PC-9 (cell line): ENCODE data around the gene MGRN1. TPM values are rescaled to one million over a fixed set of nuclear protein-coding genes. Genes with fewer than 3 reads are reported as not detected.

Experiments used
- BruUV-seq: library from RNA; stranded (reverse); fragments of 400-500 nt; replicated peaks from 2 replicates; lab custom pipeline; 2021; lab: Mats Ljungman, UMichigan
- CTCF ChIA-PET: fragments of 300-600 bp; sonication (Branson Sonifier 250); formaldehyde crosslinking; loops from one replicate; lab custom pipeline; 2022; ENCODE audit warnings: antibody characterized with exemption; lab: Charles Lee
- POLR2A ChIA-PET: fragments of 300-600 bp; sonication (Branson Sonifier 250); formaldehyde crosslinking; loops from one replicate; lab custom pipeline; 2022; ENCODE audit warnings: antibody characterized with exemption; ENCODE audit not compliant: unreplicated experiment; lab: Charles Lee
- DNase-seq, 2 experiments: peaks; one replicate each; pipeline versions ENCODE4 v3.0.0 to v3.0.0-alpha.2; 2015 to 2022; ENCODE audit warnings: mixed read lengths in 1 of 2
- H2AFZ ChIP-seq: fragments of 200-600 bp; sonication (generic); 2 replicates; pipeline ENCODE4 v1.8.1; 2017; ENCODE audit warnings: antibody characterized with exemption
- H3F3A ChIP-seq: fragments of 200-600 bp; sonication (generic); 2 replicates; pipeline ENCODE4 v1.8.1; 2017; ENCODE audit warnings: antibody characterized with exemption, mild to moderate bottlenecking, low read depth; ENCODE audit not compliant: insufficient read depth
- H3K27ac ChIP-seq: fragments of 200-600 bp; sonication (generic); 2 replicates; pipeline ENCODE4 v1.6.1; 2016; ENCODE audit warnings: mixed run types
- H3K27me3 ChIP-seq: fragments of 200-600 bp; sonication (generic); 2 replicates; pipeline ENCODE4 v1.6.1; 2016; ENCODE audit warnings: low read depth, mixed run types; ENCODE audit not compliant: insufficient read depth
- H3K36me3 ChIP-seq: fragments of 200-600 bp; sonication (generic); 2 replicates; pipeline ENCODE4 v1.6.1; 2016; ENCODE audit warnings: low read depth, mixed run types
- H3K4me1 ChIP-seq: fragments of 200-600 bp; sonication (generic); replicated peaks from 2 replicates; pipeline ENCODE4 v1.6.1; 2016; ENCODE audit warnings: mixed run types; ENCODE audit not compliant: insufficient read depth
- H3K4me2 ChIP-seq: fragments of 200-600 bp; sonication (generic); 2 replicates; pipeline ENCODE4 v1.6.1; 2017; ENCODE audit warnings: mixed run types
- H3K4me3 ChIP-seq: fragments of 200-600 bp; sonication (generic); 2 replicates; pipeline ENCODE4 v1.6.1; 2016; ENCODE audit warnings: mixed run types
- H3K79me2 ChIP-seq: fragments of 200-600 bp; sonication (generic); 2 replicates; pipeline ENCODE4 v1.6.1; 2017; ENCODE audit warnings: low read depth, mixed run types
- H3K9me2 ChIP-seq: fragments of 200-600 bp; sonication (generic); 2 replicates; pipeline ENCODE4 v1.8.1; 2017; ENCODE audit warnings: mild to moderate bottlenecking; ENCODE audit not compliant: insufficient read depth
- H3K9me3 ChIP-seq: fragments of 200-600 bp; sonication (generic); 2 replicates; pipeline ENCODE4 v1.8.1; 2016; ENCODE audit warnings: low read depth; ENCODE audit not compliant: insufficient read depth
- H4K20me1 ChIP-seq: fragments of 200-600 bp; sonication (generic); 2 replicates; pipeline ENCODE4 v1.8.1; 2017; ENCODE audit not compliant: insufficient read depth
- EZH2 ChIP-seq: fragments of 200-600 bp; sonication (generic); IDR thresholded peaks from 2 replicates; pipeline ENCODE4 v1.8.0; 2017; ENCODE audit warnings: antibody characterized with exemption, low read depth
- intact Hi-C: fragments of 100-400 bp; cut with micrococcal nuclease; formaldehyde crosslinking; loops from one replicate; pipeline ENCODE4 v1.10.0; 2022; ENCODE audit not compliant: unreplicated experiment
- total RNA-seq: library from RNA; stranded (reverse); gene quantifications from 2 replicates; pipeline ENCODE4 v1.2.3, GENCODE V29; 2021
- TF ChIP-seq, protein P1 (sequence below): fragments of 200-600 bp; sonication (generic); conservative IDR thresholded peaks from 2 replicates; pipeline ENCODE4 v1.6.1; 2017; ENCODE audit warnings: mixed run types, antibody characterized with exemption, mild to moderate bottlenecking, moderate library complexity

Gene MGRN1
- total RNA-seq, 1 experiment from 2014 or later, result 70.4 TPM

DNA sequence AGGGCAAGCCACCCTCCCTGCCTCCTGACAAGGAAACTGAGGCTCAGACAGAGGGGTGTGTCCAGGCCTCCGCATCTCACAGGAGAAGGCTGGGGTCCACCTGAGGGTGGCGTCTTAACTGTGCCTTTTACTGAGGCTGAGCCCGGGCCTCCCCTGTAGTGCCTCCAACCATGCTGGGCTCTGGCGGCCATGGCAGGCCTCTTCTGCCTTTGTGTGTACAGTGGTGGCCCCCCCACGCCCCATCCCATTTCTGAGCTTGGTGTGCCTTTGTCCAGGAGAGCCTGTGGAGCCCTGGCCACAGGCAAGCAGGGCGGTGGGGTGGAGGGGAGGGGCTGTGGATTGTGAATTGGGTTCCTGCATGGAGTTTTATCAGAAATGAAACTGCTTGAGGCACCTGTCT, 31.2 kb downstream of the MGRN1 start:
- Histone ChIP-seq H3K27ac (no peak overlapping the region), H3K4me1 (no peaks in the 10 kb centered on the region), H3K4me2 (no peak overlapping the region), H3K36me3 (no peaks in the 10 kb centered on the region), H3F3A (no peaks in the 10 kb centered on the region), H3K9me2 (no peaks in the 10 kb centered on the region), H3K27me3 (no peaks in the 10 kb centered on the region), H2AFZ (no peak overlapping the region), H4K20me1 (no peaks in the 10 kb centered on the region), H3K9me3 (no peaks in the 10 kb centered on the region), H3K79me2 (no peaks in the 10 kb centered on the region), H3K4me3 (no peak overlapping the region)
- no peak for TF ChIP-seq EZH2
- TF ChIP-seq, protein P1, sequence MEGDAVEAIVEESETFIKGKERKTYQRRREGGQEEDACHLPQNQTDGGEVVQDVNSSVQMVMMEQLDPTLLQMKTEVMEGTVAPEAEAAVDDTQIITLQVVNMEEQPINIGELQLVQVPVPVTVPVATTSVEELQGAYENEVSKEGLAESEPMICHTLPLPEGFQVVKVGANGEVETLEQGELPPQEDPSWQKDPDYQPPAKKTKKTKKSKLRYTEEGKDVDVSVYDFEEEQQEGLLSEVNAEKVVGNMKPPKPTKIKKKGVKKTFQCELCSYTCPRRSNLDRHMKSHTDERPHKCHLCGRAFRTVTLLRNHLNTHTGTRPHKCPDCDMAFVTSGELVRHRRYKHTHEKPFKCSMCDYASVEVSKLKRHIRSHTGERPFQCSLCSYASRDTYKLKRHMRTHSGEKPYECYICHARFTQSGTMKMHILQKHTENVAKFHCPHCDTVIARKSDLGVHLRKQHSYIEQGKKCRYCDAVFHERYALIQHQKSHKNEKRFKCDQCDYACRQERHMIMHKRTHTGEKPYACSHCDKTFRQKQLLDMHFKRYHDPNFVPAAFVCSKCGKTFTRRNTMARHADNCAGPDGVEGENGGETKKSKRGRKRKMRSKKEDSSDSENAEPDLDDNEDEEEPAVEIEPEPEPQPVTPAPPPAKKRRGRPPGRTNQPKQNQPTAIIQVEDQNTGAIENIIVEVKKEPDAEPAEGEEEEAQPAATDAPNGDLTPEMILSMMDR, result no peak
- BruUV-seq, result no TSS peak
- ChIA-PET POLR2A (no interaction called here), CTCF (no interaction called here)
- intact Hi-C loops, result no loop called here
- no peak for DNase-seq

DNA sequence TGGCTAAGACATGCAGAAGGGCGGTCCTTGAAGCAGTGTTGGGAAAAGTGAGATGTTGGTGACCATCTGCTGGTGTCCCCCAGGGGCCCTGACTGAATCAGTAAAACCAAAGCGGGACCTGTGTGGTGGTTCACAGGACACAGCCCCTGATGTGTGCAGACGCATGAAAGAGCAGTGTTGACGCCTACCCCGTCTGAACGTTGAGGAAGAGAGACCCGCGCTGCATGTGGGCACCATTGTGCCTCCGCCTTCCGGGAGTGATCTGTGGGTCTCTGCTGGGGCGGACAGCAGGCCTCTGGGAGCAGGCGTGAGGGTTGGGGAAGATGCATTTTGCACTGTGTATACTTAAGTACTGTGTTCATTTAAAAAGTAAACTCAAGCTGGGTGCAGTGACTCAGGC, 31.6 kb downstream of the MGRN1 start:
- no peaks in the 10 kb centered on the region for H3K27me3 ChIP-seq
- H3K4me2 ChIP-seq, result no peak overlapping the region
- ChIA-PET CTCF (no interaction called here), POLR2A (no interaction called here)
- intact Hi-C loops, result no loop called here
- no peaks in the 10 kb centered on the region for H3K36me3 ChIP-seq
- no peak overlapping the region for H3K27ac ChIP-seq
- no peak overlapping the region for H2AFZ ChIP-seq
- no peaks in the 10 kb centered on the region for H4K20me1 ChIP-seq
- no peak for TF ChIP-seq EZH2
- no peaks in the 10 kb centered on the region for H3K4me1 ChIP-seq
- no TSS peak for BruUV-seq
- no peaks in the 10 kb centered on the region for H3K9me2 ChIP-seq
- H3K9me3 ChIP-seq, result no peaks in the 10 kb centered on the region
- no peaks in the 10 kb centered on the region for H3F3A ChIP-seq
- H3K4me3 ChIP-seq, result no peak overlapping the region
- H3K79me2 ChIP-seq, result no peaks in the 10 kb centered on the region
- DNase-seq, result no peak

DNA sequence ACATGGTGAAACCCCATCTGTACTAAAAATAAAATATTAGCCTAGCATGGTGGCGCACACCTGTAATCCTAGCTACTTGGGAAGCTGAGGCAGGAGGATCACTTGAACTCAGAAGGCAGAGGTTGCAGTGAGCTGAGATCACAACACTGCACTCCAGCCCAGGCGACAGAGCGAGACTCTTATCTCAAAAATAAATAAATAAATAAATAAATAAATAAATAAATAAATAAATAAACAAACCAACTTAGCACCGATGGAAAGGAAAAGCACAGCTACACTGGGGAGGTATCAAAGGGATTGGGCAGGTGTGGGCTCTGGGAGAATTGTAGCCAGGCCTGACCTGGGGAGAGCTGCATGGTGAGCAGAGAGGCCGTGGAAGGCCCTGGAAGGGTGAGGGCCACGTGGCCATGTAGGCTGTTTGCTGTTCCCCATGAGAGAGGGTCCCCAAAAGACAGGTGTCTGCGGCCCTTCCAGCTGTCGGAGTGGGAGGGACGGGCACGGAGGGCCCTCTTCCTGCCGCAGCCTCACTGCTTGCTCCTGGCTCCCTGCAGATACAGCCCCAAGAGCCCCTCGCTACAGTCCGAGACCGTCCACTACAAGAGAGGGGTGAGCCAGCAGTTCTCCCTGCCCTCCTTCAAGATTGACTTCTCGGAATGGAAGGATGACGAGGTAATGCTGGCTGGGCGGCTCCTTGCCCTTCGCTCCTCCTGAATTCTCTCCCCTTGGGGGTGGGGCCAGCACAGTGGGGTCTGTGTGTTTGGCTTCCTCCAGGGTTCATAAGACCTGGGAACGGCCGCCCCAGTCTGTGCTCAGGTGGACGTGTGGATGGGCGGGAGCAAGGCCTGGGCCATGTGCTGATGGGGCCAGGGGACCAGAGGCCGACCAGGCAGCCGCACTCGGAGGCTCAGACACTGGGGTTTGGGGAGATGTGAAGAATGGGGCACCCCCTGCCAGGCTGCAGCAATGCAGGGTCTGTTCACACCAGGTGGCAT, 32.4 kb downstream of the MGRN1 start:
- Histone ChIP-seq H3F3A (no peaks in the 10 kb centered on the region), H3K36me3 (no peaks in the 10 kb centered on the region), H3K9me2 (no peaks in the 10 kb centered on the region), H3K4me2 (no peak overlapping the region), H2AFZ (no peak overlapping the region), H3K9me3 (no peaks in the 10 kb centered on the region), H3K4me1 (no peaks in the 10 kb centered on the region), H3K27ac (no peak overlapping the region), H3K27me3 (no peaks in the 10 kb centered on the region), H4K20me1 (no peaks in the 10 kb centered on the region), H3K79me2 (no peaks in the 10 kb centered on the region), H3K4me3 (no peak overlapping the region)
- POLR2A ChIA-PET, result no interaction called here
- no peak for DNase-seq
- no peak for TF ChIP-seq EZH2
- TF ChIP-seq, protein P1, result no peak
- CTCF ChIA-PET, result no interaction called here
- no TSS peak for BruUV-seq
- intact Hi-C loops, result no loop called here
